IMR-90 (cell line): ENCODE measurements around the gene ADGRG2.

Experiments used
- BHLHE40 ChIP-seq: fragments of 150-350 bp; IDR thresholded peaks from 2 replicates; pipeline ENCODE4 v1.6.1; 2016; ENCODE audit warnings: mild to moderate bottlenecking, low read depth, low read length
- CEBPB ChIP-seq: IDR thresholded peaks from 2 replicates; pipeline ENCODE4 v1.6.1; 2012; ENCODE audit warnings: low read depth, low read length, improper control_type of control experiment
- CTCF ChIP-seq: conservative IDR thresholded peaks from 2 replicates; pipeline ENCODE4 v1.5.1; 2012; ENCODE audit warnings: mild to moderate bottlenecking, low read depth, low read length, improper control_type of control experiment
- FOS ChIP-seq: fragments of 150-350 bp; IDR thresholded peaks from 2 replicates; pipeline ENCODE4 v1.6.1; 2016; ENCODE audit warnings: low read depth, low read length
- MAFK ChIP-seq: IDR thresholded peaks from 2 replicates; pipeline ENCODE4 v1.6.1; 2012; ENCODE audit warnings: low read depth, low read length, improper control_type of control experiment
- MXI1 ChIP-seq: IDR thresholded peaks from 2 replicates; pipeline ENCODE4 v1.6.1; 2012; ENCODE audit warnings: low read depth, mild to moderate bottlenecking, low read length, moderate library complexity, borderline replicate concordance
- POLR2A ChIP-seq: IDR thresholded peaks from 2 replicates; pipeline ENCODE4 v1.6.1; 2012; ENCODE audit warnings: mild to moderate bottlenecking, low read depth, low read length
- RAD21 ChIP-seq: IDR thresholded peaks from 2 replicates; pipeline ENCODE4 v1.6.1; 2012; ENCODE audit warnings: low read length, improper control_type of control experiment
- RCOR1 ChIP-seq: IDR thresholded peaks from 2 replicates; pipeline ENCODE4 v1.6.1; 2012; ENCODE audit warnings: mild to moderate bottlenecking, low read length, improper control_type of control experiment; ENCODE audit not compliant: insufficient replicate concordance
- SMC3 ChIP-seq: fragments of 150-350 bp; IDR thresholded peaks from 2 replicates; pipeline ENCODE4 v1.6.1; 2016; ENCODE audit warnings: low read depth, mild to moderate bottlenecking, antibody characterized with exemption, low read length, moderate library complexity

- TF ChIP-seq CTCF (no peak), FOS (no peak), POLR2A (no peak), SMC3 (no peak), MAFK (no peak), BHLHE40 (no peak), MXI1 (no peak), RCOR1 (no peak), RAD21 (no peak), CEBPB (no peak)
Observed at GRCh38 chrX:18946157-18946556, 176.1 kb downstream of the ADGRG2 start.
